ENCODE measurements around the gene MAPK11.

The MAPK11 gene

DNA sequence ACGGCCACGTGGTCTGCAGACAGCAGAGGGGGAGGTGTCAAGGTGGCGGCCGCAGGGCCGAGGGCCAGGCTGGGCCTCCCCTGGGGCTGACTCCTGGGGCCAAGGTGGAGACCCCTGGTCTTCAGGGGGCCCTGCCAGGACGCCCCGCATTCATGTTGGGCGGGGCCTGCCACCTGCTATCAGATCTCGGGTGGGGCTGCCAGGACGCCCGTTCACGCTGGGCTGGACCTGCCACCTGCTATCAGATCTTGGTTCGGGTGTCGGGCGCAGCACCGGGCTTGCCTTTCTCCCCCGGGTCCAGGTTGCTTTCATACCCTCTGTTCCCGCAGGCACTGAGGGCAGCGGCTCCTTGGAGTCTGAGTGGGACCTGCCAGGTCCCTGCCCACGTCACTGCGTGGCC lies 16.1 kb upstream of the MAPK11 start:
- Histone ChIP-seq H3K36me3 (ENCODE audit: insufficient read depth, low read length) (peaks cover 9% of the 10 kb centered on the region; the same call in 1 of the 2 replicates), H3K9me2 (replicated peaks; ENCODE audit: low read depth, low read length) (no peaks in the 10 kb centered on the region), H3K4me1 (ENCODE audit: insufficient read depth, low read length, poor library complexity, severe bottlenecking) (no peaks in the 10 kb centered on the region), H2AFZ (ENCODE audit: low read length) (no peak overlapping the region), H3K79me2 (ENCODE audit: insufficient read depth, low read length) (no peaks in the 10 kb centered on the region), H3K4me3 (ENCODE audit: low read length, poor library complexity, severe bottlenecking) (no peak overlapping the region), H3K27me3 (ENCODE audit: insufficient read depth, low read length, poor library complexity, severe bottlenecking) (no peaks in the 10 kb centered on the region), H3F3A (ENCODE audit: low read depth) (no peaks in the 10 kb centered on the region), H4K20me1 (ENCODE audit: insufficient read depth, low read length, poor library complexity, severe bottlenecking) (no peaks in the 10 kb centered on the region), H3K9ac (ENCODE audit: low read depth, low read length, poor library complexity, severe bottlenecking) (no peak overlapping the region), H3K9me3 (ENCODE audit: insufficient read depth, low read depth, low read length) (no peaks in the 10 kb centered on the region), H3K4me2 (ENCODE audit: low read depth, low read length, poor library complexity, severe bottlenecking) (no peak overlapping the region)
- TF ChIP-seq, protein P1, sequence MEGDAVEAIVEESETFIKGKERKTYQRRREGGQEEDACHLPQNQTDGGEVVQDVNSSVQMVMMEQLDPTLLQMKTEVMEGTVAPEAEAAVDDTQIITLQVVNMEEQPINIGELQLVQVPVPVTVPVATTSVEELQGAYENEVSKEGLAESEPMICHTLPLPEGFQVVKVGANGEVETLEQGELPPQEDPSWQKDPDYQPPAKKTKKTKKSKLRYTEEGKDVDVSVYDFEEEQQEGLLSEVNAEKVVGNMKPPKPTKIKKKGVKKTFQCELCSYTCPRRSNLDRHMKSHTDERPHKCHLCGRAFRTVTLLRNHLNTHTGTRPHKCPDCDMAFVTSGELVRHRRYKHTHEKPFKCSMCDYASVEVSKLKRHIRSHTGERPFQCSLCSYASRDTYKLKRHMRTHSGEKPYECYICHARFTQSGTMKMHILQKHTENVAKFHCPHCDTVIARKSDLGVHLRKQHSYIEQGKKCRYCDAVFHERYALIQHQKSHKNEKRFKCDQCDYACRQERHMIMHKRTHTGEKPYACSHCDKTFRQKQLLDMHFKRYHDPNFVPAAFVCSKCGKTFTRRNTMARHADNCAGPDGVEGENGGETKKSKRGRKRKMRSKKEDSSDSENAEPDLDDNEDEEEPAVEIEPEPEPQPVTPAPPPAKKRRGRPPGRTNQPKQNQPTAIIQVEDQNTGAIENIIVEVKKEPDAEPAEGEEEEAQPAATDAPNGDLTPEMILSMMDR (conservative IDR thresholded peaks at IDR 0.05; ENCODE audit: low read length) = no peak
- no peak for TF ChIP-seq EZH2phosphoT487 (IDR thresholded peaks at IDR 0.05; ENCODE audit: borderline replicate concordance)

DNA sequence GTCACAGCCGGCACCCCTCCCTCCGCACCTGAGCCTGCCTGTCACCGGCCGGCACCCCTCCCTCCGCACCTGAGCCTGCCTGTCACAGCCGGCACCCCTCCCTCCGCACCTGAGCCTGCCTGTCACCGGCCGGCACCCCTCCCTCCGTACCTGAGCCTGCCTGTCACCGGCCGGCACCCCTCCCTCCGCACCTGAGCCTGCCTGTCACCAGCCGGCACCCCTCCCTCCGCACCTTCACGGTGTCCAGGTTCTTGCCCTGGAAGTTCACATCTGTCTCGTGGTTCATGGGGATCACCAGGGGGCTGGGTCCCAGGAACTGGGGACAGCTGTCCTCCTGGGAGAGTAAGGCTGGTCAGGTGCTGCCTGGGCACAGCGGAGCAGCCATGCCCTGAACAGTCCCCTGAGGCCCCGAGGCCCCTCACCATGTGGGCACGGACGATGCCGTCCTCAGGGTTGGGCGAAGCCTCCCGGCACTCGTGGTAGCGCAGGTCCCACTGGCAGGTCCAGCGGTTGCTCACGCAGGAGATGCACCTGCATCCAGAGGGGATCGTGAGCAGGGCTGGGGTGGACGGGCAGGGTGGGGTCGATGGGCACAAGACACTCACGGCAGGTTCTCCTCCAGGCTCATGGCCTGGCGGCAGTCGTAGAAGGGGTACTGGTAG lies 15.5 kb upstream of the MAPK11 start:
- Histone ChIP-seq H3K79me2 (ENCODE audit: insufficient read depth, low read length) (no peaks in the 10 kb centered on the region), H4K20me1 (ENCODE audit: insufficient read depth, low read length, poor library complexity, severe bottlenecking) (no peaks in the 10 kb centered on the region), H3K27me3 (ENCODE audit: insufficient read depth, low read length, poor library complexity, severe bottlenecking) (no peaks in the 10 kb centered on the region), H3K4me1 (ENCODE audit: insufficient read depth, low read length, poor library complexity, severe bottlenecking) (no peaks in the 10 kb centered on the region), H3K9me2 (replicated peaks; ENCODE audit: low read depth, low read length) (no peaks in the 10 kb centered on the region), H3K4me2 (ENCODE audit: low read depth, low read length, poor library complexity, severe bottlenecking) (no peak overlapping the region), H3K9me3 (ENCODE audit: insufficient read depth, low read depth, low read length) (no peaks in the 10 kb centered on the region), H3K9ac (ENCODE audit: low read depth, low read length, poor library complexity, severe bottlenecking) (no peak overlapping the region), H3K4me3 (ENCODE audit: low read length, poor library complexity, severe bottlenecking) (no peak overlapping the region), H2AFZ (ENCODE audit: low read length) (no peak overlapping the region), H3K36me3 (ENCODE audit: insufficient read depth, low read length) (peaks cover 9% of the 10 kb centered on the region; the same call in 1 of the 2 replicates), H3F3A (ENCODE audit: low read depth) (no peaks in the 10 kb centered on the region)
- TF ChIP-seq EZH2phosphoT487 (IDR thresholded peaks at IDR 0.05; ENCODE audit: borderline replicate concordance) = no peak
- TF ChIP-seq, protein P1 (conservative IDR thresholded peaks at IDR 0.05; ENCODE audit: low read length) = no peak

DNA sequence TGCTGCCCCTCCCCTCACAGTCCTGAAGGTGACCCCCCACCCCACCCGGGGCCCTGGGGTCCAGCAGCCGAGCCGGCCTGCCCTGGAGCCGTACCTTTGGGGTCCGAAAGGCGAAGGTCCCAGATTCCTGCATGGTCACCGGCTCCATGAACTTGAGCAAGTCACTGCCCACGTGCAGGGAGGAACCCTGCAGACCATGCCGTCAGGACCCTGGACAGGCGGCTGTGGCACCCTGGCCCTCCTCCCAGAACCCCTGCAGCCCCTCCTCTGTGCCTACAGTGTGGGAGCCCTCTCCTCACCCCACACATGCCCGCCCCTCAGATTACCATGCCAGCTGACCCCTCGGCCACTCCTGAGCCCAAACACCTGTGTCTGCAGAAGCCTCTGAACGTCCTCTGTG lies 14.3 kb upstream of the MAPK11 start:
- Histone ChIP-seq H3K4me3 (ENCODE audit: low read length, poor library complexity, severe bottlenecking) (no peak overlapping the region), H3F3A (ENCODE audit: low read depth) (no peaks in the 10 kb centered on the region), H3K4me1 (ENCODE audit: insufficient read depth, low read length, poor library complexity, severe bottlenecking) (no peaks in the 10 kb centered on the region), H3K79me2 (ENCODE audit: insufficient read depth, low read length) (no peaks in the 10 kb centered on the region), H3K36me3 (ENCODE audit: insufficient read depth, low read length) (peaks cover 4% of the 10 kb centered on the region; the same call in 1 of the 2 replicates), H3K9me2 (replicated peaks; ENCODE audit: low read depth, low read length) (no peaks in the 10 kb centered on the region), H3K9me3 (ENCODE audit: insufficient read depth, low read depth, low read length) (no peaks in the 10 kb centered on the region), H3K9ac (ENCODE audit: low read depth, low read length, poor library complexity, severe bottlenecking) (no peak overlapping the region), H2AFZ (ENCODE audit: low read length) (no peak overlapping the region), H4K20me1 (ENCODE audit: insufficient read depth, low read length, poor library complexity, severe bottlenecking) (no peaks in the 10 kb centered on the region), H3K4me2 (ENCODE audit: low read depth, low read length, poor library complexity, severe bottlenecking) (no peak overlapping the region), H3K27me3 (ENCODE audit: insufficient read depth, low read length, poor library complexity, severe bottlenecking) (no peaks in the 10 kb centered on the region)
- no peak for TF ChIP-seq EZH2phosphoT487 (IDR thresholded peaks at IDR 0.05; ENCODE audit: borderline replicate concordance)
- TF ChIP-seq, protein P1 (conservative IDR thresholded peaks at IDR 0.05; ENCODE audit: low read length) = no peak
